H9 (cell line): ENCODE measurements around the gene TMEM209. TPM values are rescaled to one million over a fixed set of nuclear protein-coding genes. Genes with fewer than 3 reads are reported as not detected.

Source experiments
- DNase-seq: peaks from one replicate; pipeline ENCODE4 v3.0.0-alpha.2; 2017
- H2AFZ ChIP-seq: one replicate; pipeline ENCODE4 v1.6.1; 2013; ENCODE audit warnings: mild to moderate bottlenecking, low read length, control low read depth, moderate library complexity
- H2AK5ac ChIP-seq: 2 replicates; pipeline ENCODE4 v1.6.1; 2013; ENCODE audit warnings: low read length, control low read depth, mixed read lengths; ENCODE audit not compliant: insufficient read length
- H2BK120ac ChIP-seq: one replicate; pipeline ENCODE4 v1.6.1; 2013; ENCODE audit warnings: low read depth, mild to moderate bottlenecking, low read length, control low read depth, inconsistent platforms; ENCODE audit not compliant: poor library complexity, severe bottlenecking
- H2BK12ac ChIP-seq: 2 replicates; pipeline ENCODE4 v1.6.1; 2013; ENCODE audit warnings: low read length, control low read depth, mixed read lengths, low read depth; ENCODE audit not compliant: insufficient read length
- H2BK15ac ChIP-seq: 2 replicates; pipeline ENCODE4 v1.6.1; 2013; ENCODE audit warnings: low read depth, low read length, control low read depth
- H2BK20ac ChIP-seq: one replicate; pipeline ENCODE4 v1.6.1; 2013; ENCODE audit warnings: low read depth, mild to moderate bottlenecking, low read length, control low read depth, inconsistent platforms; ENCODE audit not compliant: poor library complexity, severe bottlenecking
- H2BK5ac ChIP-seq: 2 replicates; pipeline ENCODE4 v1.6.1; 2013; ENCODE audit warnings: low read length, control low read depth, mixed read lengths; ENCODE audit not compliant: insufficient read length
- H3K14ac ChIP-seq: 2 replicates; pipeline ENCODE4 v1.6.1; 2013; ENCODE audit warnings: low read length, control low read depth; ENCODE audit not compliant: insufficient read depth
- H3K18ac ChIP-seq: 2 replicates; pipeline ENCODE4 v1.6.1; 2013; ENCODE audit warnings: low read depth, mild to moderate bottlenecking, mixed read lengths, low read length, control low read depth; ENCODE audit not compliant: insufficient read length
- H3K23ac ChIP-seq: 2 replicates; pipeline ENCODE4 v1.6.1; 2013; ENCODE audit warnings: low read length, control low read depth, mixed read lengths, low read depth; ENCODE audit not compliant: insufficient read length
- H3K23me2 ChIP-seq: 2 replicates; pipeline ENCODE4 v1.6.1; 2013; ENCODE audit warnings: low read depth, mild to moderate bottlenecking, mixed read lengths, low read length, control low read depth; ENCODE audit not compliant: insufficient read length, poor library complexity, severe bottlenecking
- H3K27ac ChIP-seq: 2 replicates; pipeline ENCODE4 v1.5.1; 2013; ENCODE audit warnings: low read length, control low read depth, mixed read lengths, low read depth; ENCODE audit not compliant: insufficient read length
- H3K27me3 ChIP-seq: 2 replicates; pipeline ENCODE4 v1.6.1; 2013; ENCODE audit warnings: low read length, control low read depth, inconsistent platforms; ENCODE audit not compliant: insufficient read depth
- H3K4ac ChIP-seq: 2 replicates; pipeline ENCODE4 v1.6.1; 2013; ENCODE audit warnings: low read depth, mild to moderate bottlenecking, control low read depth, inconsistent platforms, low read length, moderate library complexity
- H3K4me1 ChIP-seq: 2 replicates; pipeline ENCODE4 v1.6.1; 2013; ENCODE audit warnings: low read length, control low read depth, inconsistent platforms; ENCODE audit not compliant: insufficient read depth
- H3K4me2 ChIP-seq: 2 replicates; pipeline ENCODE4 v1.6.1; 2013; ENCODE audit warnings: low read length, control low read depth, mixed read lengths; ENCODE audit not compliant: insufficient read length, insufficient read depth
- H3K56ac ChIP-seq: 2 replicates; pipeline ENCODE4 v1.6.1; 2013; ENCODE audit warnings: low read depth, mild to moderate bottlenecking, mixed read lengths, low read length, control low read depth; ENCODE audit not compliant: insufficient read length
- H3K79me1 ChIP-seq: 2 replicates; pipeline ENCODE4 v1.6.1; 2013; ENCODE audit warnings: low read depth, mild to moderate bottlenecking, moderate library complexity, low read length, control low read depth, inconsistent platforms; ENCODE audit not compliant: insufficient read depth, poor library complexity, severe bottlenecking
- H3K79me2 ChIP-seq: 2 replicates; pipeline ENCODE4 v1.6.1; 2013; ENCODE audit warnings: low read length, control low read depth, inconsistent platforms; ENCODE audit not compliant: insufficient read depth
- H3K9ac ChIP-seq: 2 replicates; pipeline ENCODE4 v1.6.1; 2013; ENCODE audit warnings: low read length, control low read depth, mixed read lengths; ENCODE audit not compliant: insufficient read length; ENCODE audit errors: extremely low read depth
- H3K9me3 ChIP-seq: one replicate; pipeline ENCODE4 v1.6.1; 2013; ENCODE audit warnings: low read depth, low read length, inconsistent platforms; ENCODE audit not compliant: control insufficient read depth
- H3T11ph ChIP-seq: one replicate; pipeline ENCODE4 v1.6.1; 2013; ENCODE audit warnings: mild to moderate bottlenecking, low read length, control low read depth, inconsistent platforms
- H4K20me1 ChIP-seq: one replicate; pipeline ENCODE4 v1.6.1; 2013; ENCODE audit not compliant: control insufficient read depth, insufficient read length, insufficient read depth
- H4K5ac ChIP-seq: 2 replicates; pipeline ENCODE4 v1.6.1; 2013; ENCODE audit warnings: low read depth, mild to moderate bottlenecking, mixed read lengths, low read length, control low read depth; ENCODE audit not compliant: insufficient read length
- H4K8ac ChIP-seq: replicated peaks from 2 replicates; pipeline ENCODE4 v1.6.1; 2013; ENCODE audit warnings: low read length, control low read depth, mixed read lengths, low read depth; ENCODE audit not compliant: insufficient read length
- H4K91ac ChIP-seq: 2 replicates; pipeline ENCODE4 v1.6.1; 2013; ENCODE audit warnings: low read depth, mild to moderate bottlenecking, moderate library complexity, mixed read lengths, low read length, control low read depth; ENCODE audit not compliant: insufficient read length
- H3K27ac Mint-ChIP-seq, 3 experiments: 2 replicates in 2 of 3; 3 replicates in 1 of 3; pipeline ENCODE4 v1.8.0; 2020 to 2021; ENCODE audit warnings: mixed read lengths in 3 of 3, mild to moderate bottlenecking in 1 of 3, moderate library complexity in 1 of 3
- H3K27me3 Mint-ChIP-seq: 2 replicates; pipeline ENCODE4 v1.8.0; 2021; ENCODE audit warnings: low read depth, mild to moderate bottlenecking, moderate library complexity, mixed read lengths
- H3K36me3 Mint-ChIP-seq, 3 experiments: 2 replicates in 2 of 3; 3 replicates in 1 of 3; pipeline ENCODE4 v1.8.0; 2020 to 2021; ENCODE audit warnings: low read depth in 3 of 3, mixed read lengths in 3 of 3; ENCODE audit not compliant: insufficient read depth in 1 of 3
- H3K4me1 Mint-ChIP-seq, 2 experiments: 2 replicates each; pipeline ENCODE4 v1.8.0; 2020; ENCODE audit warnings: mixed read lengths in 2 of 2
- H3K4me3 Mint-ChIP-seq, 2 experiments: 2 replicates in 1 of 2; 3 replicates in 1 of 2; pipeline ENCODE4 v1.8.0; 2020 to 2021; ENCODE audit warnings: mild to moderate bottlenecking in 2 of 2, mixed read lengths in 2 of 2, moderate library complexity in 1 of 2
- H3K9me3 Mint-ChIP-seq, 2 experiments: 2 replicates in 1 of 2; 3 replicates in 1 of 2; pipeline ENCODE4 v1.8.0; 2020; ENCODE audit warnings: mild to moderate bottlenecking in 2 of 2, mixed read lengths in 2 of 2, moderate library complexity in 1 of 2
- CTCF ChIP-seq: fragments of 200-600 bp; sonication (generic); conservative IDR thresholded peaks from 3 replicates; pipeline ENCODE4 v1.8.0; 2021; ENCODE audit warnings: antibody characterized with exemption, mild to moderate bottlenecking
- WGBS: extraction: QIAGEN DNeasy Blood & Tissue Kit; methylation state at CpG from one replicate; pipeline ENCODE4 v1.1.7; 2013; ENCODE audit warnings: missing lambda C conversion rate, low lambda C conversion rate, mixed read lengths; ENCODE audit not compliant: insufficient read length; ENCODE audit errors: extremely low coverage; 5-methylcytosine and 5-hydroxymethylcytosine counted together
- total RNA-seq: library from RNA; stranded (reverse); gene quantifications from 2 replicates; pipeline ENCODE4 v1.2.1, GENCODE V29; 2021

The TMEM209 gene
- total RNA-seq, 1 experiment from 2014 or later, result 30.8 TPM

GRCh38 chr7:130178251-130178650, 27.0 kb downstream of the TMEM209 start:
- no CpG with 5 or more reads among the region's 4 CpGs for WGBS
- no peak overlapping the region for H2BK5ac ChIP-seq

More at GRCh38 chr7:130178251-130178650, 27.0 kb downstream of the TMEM209 start:
- H4K91ac ChIP-seq, result no peak overlapping the region
- no peaks in the 10 kb centered on the region for H3K23me2 ChIP-seq
- no peak overlapping the region for H3K56ac ChIP-seq
- no peak overlapping the region for H3K18ac ChIP-seq
- H4K8ac ChIP-seq, result no peak overlapping the region
- H4K20me1 ChIP-seq, result no peaks in the 10 kb centered on the region
- H2BK120ac ChIP-seq, result no peak overlapping the region
- no peak overlapping the region; a peak in 1 of 7 replicates for H3K27ac Mint-ChIP-seq
- H3K9me3 ChIP-seq, result no peaks in the 10 kb centered on the region
- DNase-seq, result no peak
- no peak overlapping the region for H3K23ac ChIP-seq
- peaks cover 28 to 68% (median 56%) of the 10 kb centered on the region in 3 experiments; a peak in 6 of 7 replicates for H3K36me3 Mint-ChIP-seq
- no peaks in the 10 kb centered on the region for H3K79me2 ChIP-seq
- no peak overlapping the region for H3K4me3 Mint-ChIP-seq
- H3K4ac ChIP-seq, result no peak overlapping the region
- no peaks in the 10 kb centered on the region for H3K9me3 Mint-ChIP-seq
- H3K14ac ChIP-seq, result no peak overlapping the region
- no peak for TF ChIP-seq CTCF
- H3K4me1 Mint-ChIP-seq, result no peaks in the 10 kb centered on the region
- H3K79me1 ChIP-seq, result no peaks in the 10 kb centered on the region
- no peak overlapping the region for H2AFZ ChIP-seq
- H2BK20ac ChIP-seq, result no peak overlapping the region
- H3K27ac ChIP-seq, result no peak overlapping the region
- H2AK5ac ChIP-seq, result no peak overlapping the region
- no peaks in the 10 kb centered on the region for H3K4me1 ChIP-seq
- no peak overlapping the region for H3K4me2 ChIP-seq
- H3K9ac ChIP-seq, result no peak overlapping the region
- no peak overlapping the region for H2BK12ac ChIP-seq
- no peak overlapping the region for H2BK15ac ChIP-seq
- H3K27me3 Mint-ChIP-seq, result no peaks in the 10 kb centered on the region
- H3T11ph ChIP-seq, result no peak overlapping the region
- no peaks in the 10 kb centered on the region for H3K27me3 ChIP-seq
- H4K5ac ChIP-seq, result no peak overlapping the region
